GM18873 (cell line): Measurements from ENCODE around the gene RIN3.

Source experiments
- ATAC-seq: cut with Tn5 transposase; IDR thresholded peaks from one replicate; pipeline ENCODE4 v1.9.1; 2021; ENCODE audit warnings: mild to moderate bottlenecking, moderate library complexity, moderate number of reproducible peaks; ENCODE audit not compliant: unreplicated experiment, low FRiP score

RIN3 gene

GRCh38 chr14:92613681-92614260, 100.2 kb downstream of the RIN3 start:
- ATAC-seq = no peak

GRCh38 chr14:92615451-92615850, 101.9 kb downstream of the RIN3 start:
- ATAC-seq = peak; percentile 58

GRCh38 chr14:92616178-92616577, 102.6 kb downstream of the RIN3 start:
- ATAC-seq = no peak

GRCh38 chr14:92617581-92617980, 104.0 kb downstream of the RIN3 start:
- no peak for ATAC-seq

- no peak for ATAC-seq
These were observed 106.3 kb downstream of the RIN3 start for GRCh38 chr14:92619671-92620456.

- ATAC-seq = no peak
These were observed 108.7 kb downstream of the RIN3 start for GRCh38 chr14:92622311-92622710.

GRCh38 chr14:92624764-92625163, 111.2 kb downstream of the RIN3 start:
- ATAC-seq = no peak

GRCh38 chr14:92625213-92625612, 111.6 kb downstream of the RIN3 start:
- no peak for ATAC-seq

- no peak for ATAC-seq
These were observed 112.5 kb downstream of the RIN3 start for GRCh38 chr14:92626041-92626440.

- ATAC-seq = no peak
These were observed 114.2 kb downstream of the RIN3 start for GRCh38 chr14:92627707-92628215.

- ATAC-seq = no peak
These were observed 115.1 kb downstream of the RIN3 start for GRCh38 chr14:92628636-92629035.

- ATAC-seq = no peak
These were observed 116.8 kb downstream of the RIN3 start for GRCh38 chr14:92630367-92630766.

GRCh38 chr14:92631098-92631497, 117.5 kb downstream of the RIN3 start:
- no peak for ATAC-seq

GRCh38 chr14:92632546-92633273, 119.1 kb downstream of the RIN3 start:
- no peak for ATAC-seq

- no peak for ATAC-seq
These were observed 119.7 kb downstream of the RIN3 start for GRCh38 chr14:92633274-92633616.

GRCh38 chr14:92633724-92634123, 120.1 kb downstream of the RIN3 start:
- no peak for ATAC-seq

GRCh38 chr14:92635031-92635430, 121.5 kb downstream of the RIN3 start:
- no peak for ATAC-seq

GRCh38 chr14:92635896-92636295, 122.3 kb downstream of the RIN3 start:
- ATAC-seq = no peak

GRCh38 chr14:92637228-92637627, 123.6 kb downstream of the RIN3 start:
- no peak for ATAC-seq

GRCh38 chr14:92637864-92638263, 124.3 kb downstream of the RIN3 start:
- ATAC-seq = no peak

GRCh38 chr14:92638266-92638665, 124.7 kb downstream of the RIN3 start:
- ATAC-seq = no peak
